ENCODE measurements around the gene GRIK3.

DNA sequence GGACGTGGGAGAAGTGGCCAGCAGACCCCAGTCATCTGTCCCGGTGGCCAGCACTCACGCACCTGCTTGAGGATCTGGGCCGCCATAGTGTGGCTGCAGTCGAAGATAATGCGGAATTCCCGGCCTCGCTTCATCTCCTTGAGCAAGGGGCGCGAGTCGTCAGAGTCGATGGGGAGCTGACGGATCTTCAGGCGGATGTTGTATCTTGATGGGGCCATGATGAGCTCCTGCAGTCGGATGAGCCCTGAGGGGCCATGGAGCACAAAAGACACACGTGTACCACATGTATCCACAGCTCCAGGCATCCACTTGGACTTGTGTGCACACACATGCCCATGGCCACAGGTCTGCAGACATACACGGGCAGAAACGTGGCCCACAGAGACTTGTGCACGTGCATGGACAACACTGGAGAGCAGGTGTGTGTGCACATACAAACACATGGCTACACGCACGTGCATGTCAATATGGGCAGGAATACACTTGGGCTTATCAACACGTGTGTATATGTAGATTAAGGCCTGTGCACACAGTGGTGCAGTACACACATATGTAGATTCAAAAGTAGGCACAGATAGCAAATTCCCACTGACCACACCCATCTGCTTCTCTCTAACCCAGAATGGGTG, 162.1 kb downstream of the GRIK3 start:
- TF ChIP-seq, protein P1, sequence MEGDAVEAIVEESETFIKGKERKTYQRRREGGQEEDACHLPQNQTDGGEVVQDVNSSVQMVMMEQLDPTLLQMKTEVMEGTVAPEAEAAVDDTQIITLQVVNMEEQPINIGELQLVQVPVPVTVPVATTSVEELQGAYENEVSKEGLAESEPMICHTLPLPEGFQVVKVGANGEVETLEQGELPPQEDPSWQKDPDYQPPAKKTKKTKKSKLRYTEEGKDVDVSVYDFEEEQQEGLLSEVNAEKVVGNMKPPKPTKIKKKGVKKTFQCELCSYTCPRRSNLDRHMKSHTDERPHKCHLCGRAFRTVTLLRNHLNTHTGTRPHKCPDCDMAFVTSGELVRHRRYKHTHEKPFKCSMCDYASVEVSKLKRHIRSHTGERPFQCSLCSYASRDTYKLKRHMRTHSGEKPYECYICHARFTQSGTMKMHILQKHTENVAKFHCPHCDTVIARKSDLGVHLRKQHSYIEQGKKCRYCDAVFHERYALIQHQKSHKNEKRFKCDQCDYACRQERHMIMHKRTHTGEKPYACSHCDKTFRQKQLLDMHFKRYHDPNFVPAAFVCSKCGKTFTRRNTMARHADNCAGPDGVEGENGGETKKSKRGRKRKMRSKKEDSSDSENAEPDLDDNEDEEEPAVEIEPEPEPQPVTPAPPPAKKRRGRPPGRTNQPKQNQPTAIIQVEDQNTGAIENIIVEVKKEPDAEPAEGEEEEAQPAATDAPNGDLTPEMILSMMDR (conservative IDR thresholded peaks at IDR 0.05; ENCODE audit: low read depth in 2 of 2) = no peak
- TF ChIP-seq EZH2 (IDR thresholded peaks at IDR 0.05; ENCODE audit: low read depth, unreplicated experiment) = no peak
- TF ChIP-seq POLR2AphosphoS5 (IDR thresholded peaks at IDR 0.05; ENCODE audit: low read depth) = no peak
- TF ChIP-seq, protein P2, sequence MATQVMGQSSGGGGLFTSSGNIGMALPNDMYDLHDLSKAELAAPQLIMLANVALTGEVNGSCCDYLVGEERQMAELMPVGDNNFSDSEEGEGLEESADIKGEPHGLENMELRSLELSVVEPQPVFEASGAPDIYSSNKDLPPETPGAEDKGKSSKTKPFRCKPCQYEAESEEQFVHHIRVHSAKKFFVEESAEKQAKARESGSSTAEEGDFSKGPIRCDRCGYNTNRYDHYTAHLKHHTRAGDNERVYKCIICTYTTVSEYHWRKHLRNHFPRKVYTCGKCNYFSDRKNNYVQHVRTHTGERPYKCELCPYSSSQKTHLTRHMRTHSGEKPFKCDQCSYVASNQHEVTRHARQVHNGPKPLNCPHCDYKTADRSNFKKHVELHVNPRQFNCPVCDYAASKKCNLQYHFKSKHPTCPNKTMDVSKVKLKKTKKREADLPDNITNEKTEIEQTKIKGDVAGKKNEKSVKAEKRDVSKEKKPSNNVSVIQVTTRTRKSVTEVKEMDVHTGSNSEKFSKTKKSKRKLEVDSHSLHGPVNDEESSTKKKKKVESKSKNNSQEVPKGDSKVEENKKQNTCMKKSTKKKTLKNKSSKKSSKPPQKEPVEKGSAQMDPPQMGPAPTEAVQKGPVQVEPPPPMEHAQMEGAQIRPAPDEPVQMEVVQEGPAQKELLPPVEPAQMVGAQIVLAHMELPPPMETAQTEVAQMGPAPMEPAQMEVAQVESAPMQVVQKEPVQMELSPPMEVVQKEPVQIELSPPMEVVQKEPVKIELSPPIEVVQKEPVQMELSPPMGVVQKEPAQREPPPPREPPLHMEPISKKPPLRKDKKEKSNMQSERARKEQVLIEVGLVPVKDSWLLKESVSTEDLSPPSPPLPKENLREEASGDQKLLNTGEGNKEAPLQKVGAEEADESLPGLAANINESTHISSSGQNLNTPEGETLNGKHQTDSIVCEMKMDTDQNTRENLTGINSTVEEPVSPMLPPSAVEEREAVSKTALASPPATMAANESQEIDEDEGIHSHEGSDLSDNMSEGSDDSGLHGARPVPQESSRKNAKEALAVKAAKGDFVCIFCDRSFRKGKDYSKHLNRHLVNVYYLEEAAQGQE (IDR thresholded peaks at IDR 0.05; ENCODE audit: unreplicated experiment) = no peak
- TF ChIP-seq EZH2phosphoT487 (IDR thresholded peaks at IDR 0.05; ENCODE audit: unreplicated experiment) = no peak
- no peak for TF ChIP-seq ZNF114 (CRISPR knock-in tag; IDR thresholded peaks at IDR 0.05)
- TF ChIP-seq CREB1 (CRISPR knock-in tag; IDR thresholded peaks at IDR 0.05; ENCODE audit: low read depth) = no peak
- no peak for TF ChIP-seq JUNB (IDR thresholded peaks at IDR 0.05; ENCODE audit: unreplicated experiment)
- TF ChIP-seq ZNF331 (CRISPR knock-in tag; IDR thresholded peaks at IDR 0.05; ENCODE audit: low read depth) = no peak
- TF ChIP-seq STAT1 (IDR thresholded peaks at IDR 0.05; ENCODE audit: unreplicated experiment) = no peak
